A549 (cell line): ENCODE data around the gene LRIG3. TPM values are rescaled to one million over a fixed set of nuclear protein-coding genes. Genes with fewer than 3 reads are reported as not detected.

Experiments used
- ATAC-seq, 2 experiments: fragments of 200-7000 bp in 1 of 2; fragments of >200 bp in 1 of 2; cut with Nextera tagmentation in 1 of 2; cut with Tn5 transposase in 1 of 2; 3 replicates each; pipeline versions ENCODE4 v1.8.0 to v1.9.1; 2018 to 2020; ENCODE audit warnings: mild to moderate bottlenecking in 1 of 2, moderate library complexity in 1 of 2
- CTCF ChIA-PET: fragments of 300-600 bp; sonication (Branson Sonifier 250); formaldehyde crosslinking; extraction: SDS; loops from one replicate; lab custom pipeline; 2021; ENCODE audit warnings: antibody characterized with exemption, inconsistent platforms; lab: Yijun Ruan, JAX
- POLR2A ChIA-PET: fragments of 350-600 bp; formaldehyde crosslinking; extraction: SDS; loops from one replicate; lab custom pipeline; 2021; ENCODE audit warnings: antibody characterized with exemption, inconsistent platforms; lab: Yijun Ruan, JAX
- DNase-seq, 2 experiments: peaks; one replicate each; pipeline versions ENCODE4 v3.0.0 to v3.0.0-alpha.2; 2011 to 2016; ENCODE audit warnings: low read depth in 1 of 2, low spot score in 1 of 2
- FAIRE-seq: peaks from 2 replicates; lab custom pipeline; 2011; peaks lifted over from hg19 to GRCh38; lab: Jason Lieb, UNC
- H3K27ac ChIP-seq, 2 experiments: fragments of >200 bp; sonication (Bioruptor Twin); formaldehyde crosslinking; 3 replicates each; pipeline ENCODE4 v1.5.1; 2016 to 2017
- H3K4me1 ChIP-seq: fragments of >200 bp; sonication (Bioruptor Twin); formaldehyde crosslinking; 3 replicates; pipeline ENCODE4 v1.6.1; 2016
- H3K4me2 ChIP-seq: fragments of >200 bp; sonication (Bioruptor Twin); formaldehyde crosslinking; 3 replicates; pipeline ENCODE4 v1.6.1; 2016
- H3K4me3 ChIP-seq: fragments of >200 bp; sonication (Bioruptor Twin); formaldehyde crosslinking; 3 replicates; pipeline ENCODE4 v1.5.1; 2016
- H3K9me3 ChIP-seq: fragments of >200 bp; sonication (Bioruptor Twin); formaldehyde crosslinking; 3 replicates; pipeline ENCODE4 v1.6.1; 2016
- ATOH8 ChIP-seq: fragments of 250-450 bp; sonication (Bioruptor Pico); IDR thresholded peaks from 2 replicates; pipeline ENCODE4 v1.5.0; 2020; ENCODE audit warnings: low read depth, mild to moderate bottlenecking, moderate library complexity
- CBX2 ChIP-seq: fragments of 200-600 bp; sonication (generic); IDR thresholded peaks from 2 replicates; pipeline ENCODE4 v1.6.1; 2016; ENCODE audit warnings: low read depth, mild to moderate bottlenecking, borderline replicate concordance
- CEBPB ChIP-seq, 2 experiments: fragments of >200 bp in 1 of 2; sonication (Bioruptor Twin) in 1 of 2; formaldehyde crosslinking in 1 of 2; IDR thresholded peaks; 2 replicates each; pipeline ENCODE4 v1.6.1; 2012 to 2016
- E2F6 ChIP-seq: IDR thresholded peaks from 2 replicates; pipeline ENCODE4 v1.6.1; 2012; ENCODE audit warnings: low read depth, borderline replicate concordance
- ELK1 ChIP-seq: fragments of 150-350 bp; IDR thresholded peaks from 2 replicates; pipeline ENCODE4 v1.6.1; 2014; ENCODE audit warnings: low read depth, mild to moderate bottlenecking, low read length
- EP300 ChIP-seq, 2 experiments: fragments of >200 bp; sonication (Bioruptor Twin); formaldehyde crosslinking; IDR thresholded peaks; 2 replicates in 1 of 2; 3 replicates in 1 of 2; pipeline ENCODE4 v1.6.1; 2016 to 2017
- HES2 ChIP-seq: fragments of >200 bp; sonication (Bioruptor Twin); formaldehyde crosslinking; IDR thresholded peaks from 2 replicates; pipeline ENCODE4 v1.6.1; 2016
- HOXA7 ChIP-seq: fragments of 250-450 bp; sonication (Bioruptor Pico); IDR thresholded peaks from 2 replicates; pipeline ENCODE4 v1.5.0; 2020; ENCODE audit warnings: mild to moderate bottlenecking, moderate library complexity
- HOXB5 ChIP-seq: fragments of 250-450 bp; sonication (Bioruptor Pico); IDR thresholded peaks from 2 replicates; pipeline ENCODE4 v1.5.0; 2020; ENCODE audit warnings: mild to moderate bottlenecking, moderate library complexity
- JUN ChIP-seq, 2 experiments: fragments of >200 bp; sonication (Bioruptor Twin); formaldehyde crosslinking; IDR thresholded peaks; 2 replicates in 1 of 2; 3 replicates in 1 of 2; pipeline ENCODE4 v1.6.1; 2016 to 2017
- KDM1A ChIP-seq: fragments of 200-600 bp; sonication (generic); IDR thresholded peaks from 2 replicates; pipeline ENCODE4 v1.6.1; 2016; ENCODE audit warnings: low read depth, mild to moderate bottlenecking
- KDM5A ChIP-seq: fragments of 200-600 bp; sonication (generic); IDR thresholded peaks from 2 replicates; pipeline ENCODE4 v1.6.1; 2016; ENCODE audit warnings: antibody characterized with exemption, mild to moderate bottlenecking
- MAZ ChIP-seq: fragments of 150-350 bp; IDR thresholded peaks from 2 replicates; pipeline ENCODE4 v1.6.1; 2014; ENCODE audit warnings: antibody characterized with exemption, low read depth, low read length, borderline replicate concordance
- MYC ChIP-seq: IDR thresholded peaks from 2 replicates; pipeline ENCODE4 v1.6.1; 2012; ENCODE audit warnings: mild to moderate bottlenecking, inconsistent platforms, low read length, improper control_type of control experiment, borderline replicate concordance
- NR3C1 ChIP-seq: fragments of >200 bp; sonication (Bioruptor Twin); formaldehyde crosslinking; IDR thresholded peaks from 3 replicates; pipeline ENCODE4 v1.6.1; 2017
- PHF8 ChIP-seq: fragments of 200-600 bp; sonication (generic); IDR thresholded peaks from 2 replicates; pipeline ENCODE4 v1.6.1; 2016; ENCODE audit warnings: low read depth, mild to moderate bottlenecking, antibody characterized with exemption, moderate library complexity, borderline replicate concordance
- POLR2AphosphoS2 ChIP-seq: conservative IDR thresholded peaks from 2 replicates; pipeline ENCODE4 v1.6.1; 2012; ENCODE audit warnings: low read length, improper control_type of control experiment, inconsistent platforms
- RAD21 ChIP-seq, 2 experiments: fragments of >200 bp in 1 of 2; sonication (Bioruptor Twin) in 1 of 2; formaldehyde crosslinking in 1 of 2; IDR thresholded peaks in 1 of 2; conservative IDR thresholded peaks in 1 of 2; 2 replicates in 1 of 2; 3 replicates in 1 of 2; pipeline ENCODE4 v1.6.1; 2012 to 2018; ENCODE audit warnings: inconsistent platforms in 1 of 2
- SMC3 ChIP-seq: fragments of >200 bp; sonication (Bioruptor Twin); formaldehyde crosslinking; IDR thresholded peaks from 3 replicates; pipeline ENCODE4 v1.6.1; 2018; ENCODE audit warnings: inconsistent platforms
- TP53 ChIP-seq: fragments of 250-450 bp; sonication (Bioruptor Pico); IDR thresholded peaks from 2 replicates; pipeline ENCODE4 v1.5.0; 2021; ENCODE audit warnings: mild to moderate bottlenecking, moderate library complexity
- ZSCAN20 ChIP-seq: fragments of 250-450 bp; sonication (Bioruptor Pico); IDR thresholded peaks from 2 replicates; pipeline ENCODE4 v1.8.0; 2022; ENCODE audit warnings: mild to moderate bottlenecking, moderate library complexity
- WGBS: methylation state at CpG from one replicate; pipeline ENCODE4 v1.1.6; 2017; ENCODE audit errors: missing lambda C conversion rate; 5-methylcytosine and 5-hydroxymethylcytosine counted together
- polyA plus RNA-seq, 4 experiments: library from polyadenylated mRNA; depleted of rRNA in 3 of 4; stranded (reverse); fragments of >200 nt; fragmentation: RNase III in 1 of 4; extraction: RNeasy Plus Mini Kit Qiagen cat#74134 plus additional on column Dnase treatment in 1 of 4; gene quantifications; 2 replicates in 3 of 4; 3 replicates in 1 of 4; pipeline ENCODE4 v1.2.3, GENCODE V29; 2011 to 2017
- TF ChIP-seq, protein P1 (sequence below): fragments of 250-450 bp; sonication (Bioruptor Pico); IDR thresholded peaks from 2 replicates; pipeline ENCODE4 v1.5.0; 2021; ENCODE audit warnings: mild to moderate bottlenecking, moderate library complexity, borderline replicate concordance
- TF ChIP-seq, protein P2 (sequence below): IDR thresholded peaks from 2 replicates; pipeline ENCODE4 v1.6.1; 2012
- TF ChIP-seq, protein P3 (sequence below): IDR thresholded peaks from 2 replicates; pipeline ENCODE4 v1.6.1; 2012

LRIG3 gene
- polyA plus RNA-seq, 2 of the 4 experiments (the other 2 are of a cell fraction) = 3.7 to 16.4 TPM

DNA sequence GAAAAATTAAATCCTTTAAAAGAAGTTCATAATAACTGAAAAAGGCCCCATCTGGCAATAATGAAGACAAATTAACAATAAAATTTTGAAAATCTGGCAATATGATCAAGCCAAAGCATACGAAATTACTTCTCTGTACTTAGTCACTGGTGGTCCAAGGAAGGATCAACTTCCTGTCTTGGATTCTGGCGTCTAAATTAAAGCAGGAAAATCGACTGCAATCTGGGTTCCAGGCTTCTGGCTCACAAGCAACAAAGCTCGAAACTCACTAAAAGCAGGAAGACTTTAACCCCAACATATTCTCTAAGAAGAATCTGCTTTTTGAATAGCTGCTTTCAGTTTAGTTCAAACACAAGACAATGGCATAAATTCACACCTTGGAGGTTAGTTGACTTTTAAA is 49.7 kb downstream of the LRIG3 start:
- WGBS = 79% methylated on average over 4 of the region's 4 CpGs
- POLR2A ChIA-PET = no interaction called here
- TF ChIP-seq NR3C1 (no peak), ELK1 (no peak), POLR2AphosphoS2 (no peak), MAZ (no peak), HOXB5 (no peak), CEBPB (IDR thresholded peaks at IDR 0.05) (no peak), SMC3 (no peak), ATOH8 (no peak), MYC (no peak), TP53 (CRISPR knock-in tag) (no peak), KDM1A (no peak), JUN (IDR thresholded peaks at IDR 0.05) (no peak), RAD21 (conservative IDR thresholded peaks at IDR 0.05 in 1 of 2, IDR thresholded peaks at IDR 0.05 in 1 of 2) (no peak)
- TF ChIP-seq, protein P1, sequence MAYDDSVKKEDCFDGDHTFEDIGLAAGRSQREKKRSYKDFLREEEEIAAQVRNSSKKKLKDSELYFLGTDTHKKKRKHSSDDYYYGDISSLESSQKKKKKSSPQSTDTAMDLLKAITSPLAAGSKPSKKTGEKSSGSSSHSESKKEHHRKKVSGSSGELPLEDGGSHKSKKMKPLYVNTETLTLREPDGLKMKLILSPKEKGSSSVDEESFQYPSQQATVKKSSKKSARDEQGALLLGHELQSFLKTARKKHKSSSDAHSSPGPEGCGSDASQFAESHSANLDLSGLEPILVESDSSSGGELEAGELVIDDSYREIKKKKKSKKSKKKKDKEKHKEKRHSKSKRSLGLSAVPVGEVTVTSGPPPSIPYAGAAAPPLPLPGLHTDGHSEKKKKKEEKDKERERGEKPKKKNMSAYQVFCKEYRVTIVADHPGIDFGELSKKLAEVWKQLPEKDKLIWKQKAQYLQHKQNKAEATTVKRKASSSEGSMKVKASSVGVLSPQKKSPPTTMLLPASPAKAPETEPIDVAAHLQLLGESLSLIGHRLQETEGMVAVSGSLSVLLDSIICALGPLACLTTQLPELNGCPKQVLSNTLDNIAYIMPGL = no peak
- TF ChIP-seq, protein P2, sequence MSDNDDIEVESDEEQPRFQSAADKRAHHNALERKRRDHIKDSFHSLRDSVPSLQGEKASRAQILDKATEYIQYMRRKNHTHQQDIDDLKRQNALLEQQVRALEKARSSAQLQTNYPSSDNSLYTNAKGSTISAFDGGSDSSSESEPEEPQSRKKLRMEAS = no peak
- TF ChIP-seq, all 56 proteins: peak for 0
- Histone ChIP-seq H3K27ac (no peak overlapping the region), H3K4me2 (no peak overlapping the region), H3K4me3 (no peak overlapping the region), H3K9me3 (no peaks in the 10 kb centered on the region), H3K4me1 (no peaks in the 10 kb centered on the region)
- DNase-seq (no peak), ATAC-seq (no peak), FAIRE-seq (no peak)
- CTCF ChIA-PET = no interaction called here

- no peak for DNase-seq
- ATAC-seq = no peak
- 82% methylated on average over 4 of the region's 4 CpGs for WGBS
- Histone ChIP-seq H3K4me3 (no peak overlapping the region), H3K9me3 (no peaks in the 10 kb centered on the region), H3K4me1 (no peaks in the 10 kb centered on the region), H3K27ac (no peak overlapping the region), H3K4me2 (no peak overlapping the region)
- ChIA-PET CTCF (no interaction called here), POLR2A (no interaction called here)
- TF ChIP-seq, protein P3, sequence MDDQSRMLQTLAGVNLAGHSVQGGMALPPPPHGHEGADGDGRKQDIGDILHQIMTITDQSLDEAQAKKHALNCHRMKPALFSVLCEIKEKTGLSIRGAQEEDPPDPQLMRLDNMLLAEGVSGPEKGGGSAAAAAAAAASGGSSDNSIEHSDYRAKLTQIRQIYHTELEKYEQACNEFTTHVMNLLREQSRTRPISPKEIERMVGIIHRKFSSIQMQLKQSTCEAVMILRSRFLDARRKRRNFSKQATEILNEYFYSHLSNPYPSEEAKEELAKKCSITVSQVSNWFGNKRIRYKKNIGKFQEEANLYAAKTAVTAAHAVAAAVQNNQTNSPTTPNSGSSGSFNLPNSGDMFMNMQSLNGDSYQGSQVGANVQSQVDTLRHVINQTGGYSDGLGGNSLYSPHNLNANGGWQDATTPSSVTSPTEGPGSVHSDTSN = no peak
- TF ChIP-seq HOXB5 (no peak), PHF8 (no peak), CBX2 (no peak)
- FAIRE-seq = no peak
Observed at GRCh38 chr12:58860788-58861240, 59.5 kb downstream of the LRIG3 start.

GRCh38 chr12:58860056-58860787 is 60.1 kb downstream of the LRIG3 start:
- ATAC-seq = no peak
- H3K4me1 ChIP-seq = no peaks in the 10 kb centered on the region
- whole genome bisulfite sequencing = 78% methylated on average over 8 of the region's 8 CpGs
- no peaks in the 10 kb centered on the region for H3K9me3 ChIP-seq
- CTCF ChIA-PET = interaction anchor here (0.6 kb wide), 1 partner anchor 512 kb away, joined by 3 read pairs; no protein-coding TSS in a partner anchor
- FAIRE-seq = no peak
- TF ChIP-seq HOXA7 (CRISPR knock-in tag) (no peak), ZSCAN20 (CRISPR knock-in tag) (no peak), EP300 (IDR thresholded peaks at IDR 0.05) (no peak), HES2 (no peak), KDM5A (no peak), HOXB5 (no peak), E2F6 (no peak)
- no peak for DNase-seq
- no peak overlapping the region for H3K27ac ChIP-seq
- H3K4me2 ChIP-seq = no peak overlapping the region
- H3K4me3 ChIP-seq = no peak overlapping the region
- POLR2A ChIA-PET = no interaction called here
